ENCODE measurements around the gene ADGRL3.

ADGRL3 gene

DNA sequence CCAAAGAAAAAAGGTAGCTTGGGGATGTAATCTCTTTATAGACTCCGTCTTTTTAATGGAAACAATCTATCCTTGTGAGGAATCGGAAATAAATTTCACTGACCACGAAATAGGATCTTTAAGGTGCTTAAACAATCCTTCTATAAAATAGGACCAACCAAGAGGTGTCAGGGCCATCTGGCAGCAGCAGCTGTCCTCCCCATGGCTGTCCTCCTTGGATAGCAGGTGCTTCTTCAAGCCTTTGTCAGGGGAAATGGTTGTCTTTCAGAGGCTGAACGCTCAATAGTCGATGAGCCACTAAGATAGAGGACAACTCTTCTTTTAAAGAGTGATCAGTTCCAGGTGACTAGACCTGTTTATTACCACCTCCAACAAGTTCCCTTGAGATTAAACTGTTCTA is 231.0 kb downstream of the ADGRL3 start:
- DNase-seq: no peak

DNA sequence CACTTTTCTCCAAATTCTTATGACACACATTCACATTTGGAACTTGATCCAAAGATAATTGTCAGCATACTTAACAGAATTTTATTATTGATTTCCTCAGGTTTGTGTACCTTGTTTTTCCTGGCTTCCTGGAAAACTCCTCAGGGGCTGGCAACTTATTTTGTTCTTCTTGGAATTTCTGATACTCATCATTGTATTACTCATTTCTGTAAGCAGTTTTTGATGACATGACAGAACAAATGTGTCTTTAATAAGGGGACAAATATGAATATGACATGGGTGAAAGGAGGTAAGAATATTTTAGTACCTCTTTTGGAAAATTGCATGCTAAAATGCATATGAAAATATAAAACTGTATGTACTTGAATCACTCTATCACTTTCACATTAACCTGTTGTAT is 237.8 kb downstream of the ADGRL3 start:
- no peak for DNase-seq

DNA sequence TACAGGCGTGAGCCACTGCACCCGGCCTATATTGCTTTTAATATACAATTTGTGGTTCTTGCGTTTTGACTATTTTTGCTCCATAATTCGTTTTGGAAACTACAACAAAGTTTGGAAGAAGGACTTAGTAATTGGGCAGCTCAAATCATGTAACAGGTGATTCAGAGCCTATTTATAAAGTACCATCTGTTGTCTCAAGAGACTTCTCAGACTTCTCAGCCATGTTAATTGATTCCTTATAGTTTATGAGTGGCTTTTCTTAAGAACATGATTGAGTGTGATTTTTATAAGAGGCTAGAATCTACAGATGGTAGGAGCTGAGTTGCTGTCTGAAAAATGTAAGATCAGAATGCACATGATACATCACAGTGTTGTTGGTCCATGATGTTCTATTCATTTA is 240.2 kb downstream of the ADGRL3 start:
- DNase-seq: no peak

DNA sequence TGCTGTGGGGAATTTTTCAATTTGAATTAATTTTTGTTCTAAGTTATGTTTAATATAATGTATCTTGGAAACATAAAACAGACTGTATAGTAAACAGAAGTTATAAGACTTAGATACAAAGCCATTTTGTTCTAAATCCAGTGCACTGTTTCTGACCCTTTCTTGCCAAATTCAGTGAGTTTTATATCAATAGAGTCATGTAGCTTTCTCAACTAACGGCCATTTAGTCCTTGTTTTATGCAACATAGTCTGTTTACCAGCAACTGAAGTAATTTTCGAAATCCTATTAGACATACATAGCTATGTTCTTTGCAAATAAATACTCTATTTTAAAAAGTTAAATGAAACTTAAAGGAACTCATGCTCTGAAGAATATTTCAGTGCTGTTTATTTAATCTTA is 242.8 kb downstream of the ADGRL3 start:
- DNase-seq: no peak

DNA sequence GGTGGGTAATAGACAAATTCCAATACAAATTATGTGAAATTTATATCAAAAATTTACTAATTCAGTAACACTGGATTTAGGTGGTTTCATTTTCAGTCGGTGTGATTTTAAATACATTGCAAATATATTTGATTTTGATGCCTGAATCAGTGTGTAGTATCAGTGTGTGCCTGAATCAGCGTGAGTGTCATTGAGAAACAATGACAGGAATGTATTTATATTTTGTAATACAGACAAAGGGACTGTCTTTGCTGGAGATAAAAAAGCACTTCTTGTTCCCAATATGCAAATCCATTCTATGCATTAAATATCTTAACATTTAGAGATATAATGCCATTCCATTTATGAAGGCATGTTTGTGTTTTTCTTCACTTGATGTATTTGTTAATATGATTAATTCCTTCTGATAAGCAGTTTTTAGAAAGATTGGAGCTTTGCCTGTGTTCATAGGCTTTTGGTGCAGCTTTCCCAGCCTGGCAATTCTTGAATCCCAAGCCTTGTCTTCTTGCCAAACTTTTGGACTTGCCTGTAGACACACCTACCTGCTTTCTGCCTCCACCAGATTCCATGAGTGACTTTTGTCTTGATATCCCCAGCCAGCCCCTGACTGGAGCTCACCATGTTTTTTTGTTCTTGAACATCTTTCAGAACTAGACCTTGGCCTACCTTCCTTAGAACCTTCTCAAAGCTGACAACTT is 243.8 kb downstream of the ADGRL3 start:
- no peak for DNase-seq

DNA sequence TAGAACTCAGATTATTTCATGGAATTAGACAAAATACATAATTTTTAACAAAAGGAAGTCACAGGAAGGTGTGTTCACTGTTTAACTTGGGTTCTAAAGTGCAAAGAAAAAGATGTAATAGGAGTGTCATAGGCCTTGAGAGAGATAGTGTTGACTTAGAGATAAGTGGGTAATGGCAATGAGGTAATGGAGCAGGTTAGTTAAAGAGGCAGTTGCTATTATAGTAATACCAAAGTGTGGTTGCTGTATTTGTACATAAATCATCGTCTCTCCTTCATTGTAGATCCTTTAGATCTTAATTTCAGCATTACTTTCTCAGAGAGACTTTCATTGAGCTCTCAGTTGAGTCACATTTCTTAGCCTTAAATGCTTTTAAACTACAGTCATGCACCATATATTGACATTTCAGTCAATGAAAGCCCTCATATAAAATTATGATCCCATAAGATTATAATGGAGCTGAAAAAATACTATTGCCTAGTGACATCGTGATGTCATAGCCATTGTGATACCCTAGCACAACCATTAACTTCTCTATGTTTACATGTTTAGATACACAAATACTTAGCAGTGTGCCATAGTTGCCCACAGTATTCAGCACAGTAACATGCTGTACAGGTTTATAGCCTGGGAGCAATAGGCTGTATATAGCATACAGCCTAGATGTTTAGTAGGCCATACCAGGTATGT is 245.4 kb downstream of the ADGRL3 start:
- no peak for DNase-seq

DNA sequence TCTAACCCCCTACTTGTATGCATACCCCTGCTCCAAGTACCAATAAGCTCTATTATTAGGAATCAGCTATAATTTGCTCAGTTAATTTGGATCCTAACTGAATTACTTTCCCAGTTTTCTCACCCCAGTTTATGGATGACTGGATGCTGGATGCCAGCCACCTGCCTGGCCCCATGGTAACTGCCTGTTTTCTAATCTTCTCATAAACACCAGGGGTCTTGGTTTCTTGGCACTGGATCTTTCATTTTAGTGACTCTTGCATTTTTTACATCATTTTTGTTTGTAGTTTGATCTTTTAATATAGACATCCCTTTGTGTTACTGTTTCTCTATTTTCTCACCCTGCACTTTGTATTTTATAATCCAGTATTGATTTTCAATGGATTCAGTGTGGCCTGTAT is 246.8 kb downstream of the ADGRL3 start:
- no peak for DNase-seq

DNA sequence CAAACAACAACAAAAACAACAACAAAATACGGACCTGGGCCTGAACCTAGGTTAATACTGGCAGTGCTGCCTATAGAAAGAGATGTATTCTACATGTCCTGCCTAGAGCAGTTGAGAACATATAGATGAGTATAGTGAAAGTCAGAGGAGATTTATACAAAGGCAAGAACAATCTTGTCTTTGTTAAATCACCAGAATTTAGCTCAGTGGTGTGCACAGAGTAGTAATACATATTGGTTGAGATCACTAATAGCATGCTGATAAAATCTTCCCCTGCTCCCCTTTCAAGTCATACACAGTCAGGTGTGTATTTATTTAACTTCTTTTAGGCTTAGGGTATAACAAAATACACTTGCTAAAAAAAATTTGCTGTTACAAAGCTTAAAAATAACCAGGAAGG is 247.8 kb downstream of the ADGRL3 start:
- no peak for DNase-seq

DNA sequence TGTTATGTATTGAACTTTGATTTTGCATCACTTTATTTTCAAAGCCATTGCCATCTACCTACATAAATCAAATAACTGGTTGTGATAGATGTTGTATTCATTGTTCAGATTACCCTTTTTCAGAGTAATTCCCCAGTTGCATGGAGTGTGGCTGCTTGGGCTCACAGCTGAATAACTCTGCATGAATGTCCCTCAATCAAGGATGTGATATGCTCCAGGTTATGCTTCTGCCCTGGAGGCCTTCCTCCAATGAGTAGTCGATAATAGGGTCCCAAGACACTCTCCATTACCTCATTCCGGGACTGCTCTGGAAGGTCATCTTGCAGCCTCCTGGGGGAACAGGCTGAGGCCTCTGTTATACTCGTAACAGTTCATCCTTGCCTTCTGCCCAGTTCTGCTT is 251.8 kb downstream of the ADGRL3 start:
- DNase-seq: no peak

DNA sequence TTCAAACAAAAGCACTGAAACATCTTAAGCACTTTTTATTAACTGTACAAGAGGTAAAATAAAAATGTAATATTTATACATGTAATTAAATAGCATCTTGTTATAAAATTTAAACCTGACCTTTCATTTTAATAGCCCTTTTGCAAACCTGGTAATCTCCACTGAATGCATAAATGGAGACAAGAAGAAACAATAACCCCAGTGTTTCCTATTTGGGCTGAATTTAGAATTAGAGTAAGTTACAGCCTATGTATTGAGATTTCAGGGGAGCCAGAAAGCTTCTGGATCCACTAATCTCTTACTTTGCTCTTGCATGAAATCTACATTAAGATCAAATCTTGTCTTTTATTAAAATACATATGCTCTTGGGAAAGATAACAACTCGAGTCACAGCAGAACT is 261.8 kb downstream of the ADGRL3 start:
- DNase-seq: no peak

DNA sequence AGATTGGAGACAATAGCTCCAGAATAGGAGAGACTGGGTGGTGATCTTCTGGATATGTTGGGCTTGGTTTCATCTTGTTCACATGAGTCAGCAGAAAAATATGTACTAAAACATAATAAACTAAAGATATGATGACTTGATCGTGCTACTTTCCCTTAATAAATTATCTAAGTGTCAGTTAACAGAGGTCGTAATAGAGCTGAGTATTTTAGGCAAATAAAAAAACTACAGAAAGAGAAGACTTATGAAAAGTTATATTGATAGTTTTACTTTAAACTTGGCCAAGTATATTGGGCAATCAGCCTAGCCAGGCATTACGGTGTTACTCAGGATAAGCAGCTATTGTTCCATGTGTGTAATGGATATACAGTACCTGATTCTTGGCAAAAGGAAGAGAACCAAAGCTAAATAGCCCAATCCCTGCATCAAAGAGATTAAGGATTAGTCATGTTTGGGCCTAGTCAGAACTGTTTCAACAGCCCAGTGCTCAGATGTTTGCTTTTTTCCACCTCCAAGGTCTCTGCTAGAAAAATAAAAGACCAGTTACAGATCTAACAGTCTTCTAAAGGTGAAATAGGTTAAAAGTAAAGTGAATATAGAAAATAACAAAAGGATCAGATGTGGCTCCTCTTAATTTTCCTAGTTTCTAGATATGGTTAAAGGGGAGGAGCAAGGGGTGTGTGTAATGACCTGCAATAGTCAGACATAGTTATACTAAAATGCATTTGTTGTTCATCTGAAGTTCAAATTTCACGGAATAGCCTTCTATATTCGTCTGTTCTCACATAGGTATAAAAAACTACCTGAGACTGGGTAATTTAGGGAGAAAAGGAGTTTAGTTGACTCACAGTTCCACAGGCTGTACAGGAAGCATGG is 262.6 kb downstream of the ADGRL3 start:
- no peak for DNase-seq

DNA sequence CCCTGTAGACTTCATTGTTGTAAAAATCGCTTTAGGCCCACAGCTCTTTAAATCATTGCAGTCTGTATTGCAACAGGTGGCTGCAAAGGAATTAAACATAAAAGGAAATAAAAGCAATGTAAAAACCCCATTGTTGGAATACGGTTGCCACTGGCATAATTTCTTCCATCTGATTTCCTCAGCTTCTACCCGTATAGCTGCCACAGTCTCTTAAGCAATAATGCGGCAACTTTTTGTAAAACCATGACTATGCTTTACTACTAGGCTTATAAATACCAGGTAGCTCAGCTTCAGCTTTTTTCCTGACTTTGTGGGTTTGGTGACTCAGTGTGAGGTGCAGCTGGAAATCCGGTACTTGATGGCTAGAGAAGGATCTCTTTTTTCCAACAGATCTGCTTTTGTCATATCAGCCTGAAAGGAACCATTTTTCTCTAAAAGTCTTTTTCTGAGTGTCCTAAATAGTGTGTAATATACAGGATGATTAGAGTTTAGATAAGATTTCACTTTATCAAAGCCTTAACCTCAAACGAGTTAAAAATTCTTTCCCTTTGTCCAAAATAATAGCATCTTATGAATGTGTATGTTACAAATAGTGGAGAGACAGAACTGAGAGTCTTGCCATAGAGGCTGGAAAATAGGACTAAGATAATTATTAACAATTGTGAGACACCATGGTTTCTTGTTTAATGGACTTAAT is 268.0 kb downstream of the ADGRL3 start:
- DNase-seq: no peak

DNA sequence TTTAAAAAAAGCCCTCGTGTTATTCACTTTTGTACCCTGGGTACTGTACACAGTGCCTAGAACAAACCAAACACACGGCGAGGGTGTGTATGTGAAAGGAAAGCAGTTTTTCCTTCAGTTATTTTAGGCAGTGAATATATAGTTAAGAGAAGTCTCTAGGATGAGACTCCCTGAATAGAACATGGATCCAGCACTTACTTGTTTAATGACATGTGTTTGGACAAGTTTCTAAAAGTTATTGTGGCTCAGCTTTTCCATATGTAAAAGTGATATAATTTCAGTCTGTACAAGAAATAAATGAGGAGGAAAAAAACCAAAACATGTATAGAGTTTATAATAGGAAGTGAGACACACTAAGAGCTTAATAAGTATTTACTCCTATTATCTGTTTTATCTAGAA is 273.2 kb downstream of the ADGRL3 start:
- no peak for DNase-seq

DNA sequence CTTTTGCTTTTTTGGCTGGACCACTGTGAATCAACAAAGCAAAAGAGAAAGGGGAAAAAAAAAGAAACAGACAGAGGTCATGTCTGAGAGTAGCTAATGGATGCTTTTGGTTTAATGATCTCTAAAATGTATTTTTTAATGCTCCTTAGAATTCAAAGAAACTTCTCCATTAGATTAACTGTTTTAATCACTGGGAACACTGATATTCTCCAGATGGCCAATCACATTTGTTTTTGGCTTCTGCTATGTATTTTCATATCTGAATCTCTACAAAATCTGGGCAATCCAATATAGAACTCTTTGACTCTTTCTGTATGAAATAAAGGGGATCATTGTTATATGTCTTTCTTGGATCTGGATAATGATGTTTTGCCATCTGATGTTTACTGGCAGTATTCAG is 278.2 kb downstream of the ADGRL3 start:
- no peak for DNase-seq

DNA sequence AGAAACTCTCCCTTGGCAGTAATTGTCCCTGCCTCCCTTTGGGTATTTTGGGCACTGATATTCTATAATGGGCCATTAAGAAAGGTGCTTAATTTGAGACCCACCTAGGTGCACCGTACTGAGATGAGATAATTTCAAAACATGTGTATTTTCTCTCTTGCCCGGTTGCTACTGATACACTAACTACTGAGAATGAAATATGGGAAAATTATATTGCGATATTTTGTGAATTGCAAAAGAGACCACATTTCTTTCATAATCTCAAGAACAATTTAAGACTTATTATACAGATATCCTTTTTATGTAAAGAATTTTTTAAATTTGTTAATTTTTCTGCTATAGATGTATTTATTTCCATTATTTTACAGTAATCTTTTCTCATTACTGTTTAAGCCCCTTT is 284.9 kb downstream of the ADGRL3 start:
- DNase-seq: no peak

DNA sequence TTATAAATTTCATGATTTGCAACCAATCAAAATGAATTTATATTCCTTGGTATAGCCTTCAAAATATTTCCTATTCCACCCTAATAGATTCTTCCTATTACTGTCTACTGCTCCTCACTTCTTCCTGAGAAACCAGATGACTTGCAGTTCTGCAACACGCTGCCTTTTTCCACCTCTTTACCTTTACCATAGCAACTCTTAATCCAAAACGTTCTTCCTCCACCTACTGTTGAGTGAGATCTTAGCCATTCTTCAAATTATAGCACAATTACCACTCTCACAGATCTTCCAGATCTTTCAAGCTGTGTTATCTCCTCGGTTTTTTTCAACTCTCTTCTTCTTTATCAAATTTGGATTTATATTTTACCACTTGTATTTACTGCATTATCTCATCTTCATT is 289.8 kb downstream of the ADGRL3 start:
- DNase-seq: no peak

DNA sequence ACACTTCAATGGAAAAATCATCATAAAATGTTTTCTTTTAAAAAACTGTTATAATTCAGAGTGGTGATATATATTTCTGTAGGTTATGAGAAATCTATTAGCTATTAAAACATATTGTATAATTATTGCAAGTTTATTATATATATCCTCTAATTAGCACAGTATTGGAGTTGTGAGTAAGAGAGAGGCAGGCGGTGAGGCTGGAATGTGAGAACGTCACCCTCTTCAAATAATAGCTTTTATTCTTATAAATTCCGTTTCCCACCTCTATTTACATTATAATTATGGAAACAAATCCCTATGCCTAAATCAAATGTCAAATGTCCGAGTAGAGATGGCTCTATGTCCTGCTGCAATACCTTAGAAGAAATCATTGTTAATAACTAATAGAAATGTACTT is 292.9 kb downstream of the ADGRL3 start:
- DNase-seq: no peak

DNA sequence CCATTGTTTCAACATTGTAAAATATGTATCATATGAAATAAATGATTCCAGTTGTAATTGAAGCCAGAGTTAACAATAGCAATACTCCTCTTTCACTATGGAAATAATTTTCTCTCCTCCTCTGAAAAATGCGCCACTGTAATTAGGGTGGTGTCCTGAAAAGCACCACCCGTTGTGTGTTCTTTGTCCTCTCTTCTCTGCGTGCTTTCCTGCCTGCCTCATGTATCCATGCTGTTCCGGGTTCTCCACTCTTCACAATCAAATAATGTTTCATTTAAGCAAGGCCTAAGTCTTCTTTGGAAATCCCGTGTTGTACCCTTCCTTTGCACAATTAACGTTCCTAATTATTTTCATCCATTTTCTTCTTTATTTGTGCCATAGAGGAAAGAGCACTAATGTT is 293.3 kb downstream of the ADGRL3 start:
- no peak for DNase-seq

DNA sequence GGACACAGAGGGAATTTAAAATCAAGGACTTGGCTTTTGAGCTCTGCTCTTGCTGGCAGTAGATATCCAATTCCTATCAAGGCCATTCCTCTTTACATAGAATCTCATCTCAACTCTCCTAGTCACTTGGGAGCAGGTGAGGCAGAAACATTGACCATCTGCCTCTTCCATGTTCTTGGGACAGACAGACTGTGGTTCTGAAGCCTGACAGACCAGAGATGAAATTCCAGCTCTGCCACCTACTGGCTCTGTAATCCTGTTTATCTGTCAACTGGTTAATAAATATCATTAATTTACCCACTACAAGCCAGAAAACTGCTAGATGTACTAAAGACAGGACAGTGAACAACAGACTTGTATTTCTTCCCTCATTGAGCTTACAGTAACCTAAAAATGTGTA is 300.8 kb downstream of the ADGRL3 start:
- no peak for DNase-seq

DNA sequence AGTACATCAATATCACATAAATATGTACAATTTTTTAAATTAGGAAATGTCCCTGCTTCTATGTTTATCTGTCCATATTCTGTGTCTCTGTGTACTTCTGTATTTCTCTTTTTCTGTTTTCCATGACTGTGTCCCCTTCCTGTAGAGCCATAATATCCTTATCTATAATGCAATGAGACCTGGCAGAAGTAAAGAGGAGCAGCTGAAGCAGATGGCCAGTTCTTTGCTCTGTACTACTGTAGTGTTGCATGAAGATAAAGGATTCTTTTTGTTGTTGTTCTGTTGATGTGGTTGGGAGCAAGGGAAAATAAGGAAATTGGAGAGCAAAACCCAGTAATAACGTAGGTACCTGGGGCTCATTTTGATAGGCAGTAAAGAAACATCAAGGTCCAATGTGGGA is 301.7 kb downstream of the ADGRL3 start:
- DNase-seq: no peak

DNA sequence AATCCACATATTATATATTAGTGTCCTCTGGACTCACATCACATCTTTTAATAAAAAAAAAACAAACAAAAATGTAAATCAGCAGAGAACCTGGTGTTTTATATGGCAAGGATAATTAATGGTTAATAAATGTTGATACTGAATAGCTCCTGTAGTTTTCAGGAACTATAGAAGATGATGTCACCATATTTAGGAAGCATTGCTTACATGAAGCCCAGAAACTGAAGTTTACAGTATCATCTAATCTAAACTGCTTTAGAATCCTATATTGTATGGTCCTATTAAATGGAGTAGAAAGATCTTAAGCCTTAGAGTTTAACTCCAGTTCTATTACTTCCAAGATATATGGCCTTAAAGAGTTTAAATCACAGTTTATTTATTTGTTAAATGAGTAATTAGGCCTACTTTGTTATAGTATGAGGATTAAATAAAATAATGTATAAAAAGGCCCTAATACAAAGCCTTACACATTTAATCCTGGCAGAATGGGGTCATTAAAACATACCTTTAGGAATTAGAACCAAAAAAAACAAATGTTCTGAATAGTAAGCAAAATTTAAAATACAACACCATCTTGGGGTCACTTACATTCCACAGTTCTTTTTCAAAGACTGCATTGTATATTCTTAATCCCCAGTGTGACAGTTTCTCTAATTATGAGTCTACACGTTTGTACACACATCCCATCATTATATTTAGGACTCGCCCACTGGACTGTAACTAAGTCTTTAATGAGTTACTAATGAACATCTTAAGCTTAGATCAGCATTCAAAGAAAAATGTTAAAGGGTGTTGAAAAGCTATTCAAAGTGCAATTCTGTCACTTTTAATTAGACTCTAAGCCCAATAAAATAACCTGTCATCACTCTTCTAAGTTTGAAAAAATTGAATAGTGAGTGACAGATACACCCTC is 305.9 kb downstream of the ADGRL3 start:
- DNase-seq: no peak

DNA sequence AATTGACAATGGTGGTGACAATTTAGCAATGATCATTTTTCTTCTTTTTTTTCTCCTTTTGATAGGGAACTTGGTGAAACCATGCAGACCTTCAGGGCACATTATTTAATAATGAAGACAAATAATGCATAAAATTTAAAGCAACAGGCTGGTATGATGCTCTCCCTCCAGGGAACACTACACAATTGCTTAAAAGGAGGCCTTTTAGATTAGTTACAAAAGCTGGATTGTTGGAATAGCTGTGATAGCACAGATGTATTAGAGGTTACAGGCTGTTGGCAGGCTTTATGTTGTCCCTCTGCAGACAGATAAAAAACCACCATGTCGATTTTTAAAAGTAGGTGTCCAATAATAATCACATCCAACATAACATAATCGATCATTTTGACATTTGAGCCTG is 307.0 kb downstream of the ADGRL3 start:
- DNase-seq: no peak

All from stimulated activated CD4-positive, alpha-beta T cell treated with anti-CD3 and anti-CD28 coated beads, Interleukin-4, amount 100 ng/mL, for 24 hours (primary cell).